HS-5 (cell line): ENCODE results near the gene DHRS4.

Source experiments
- DNase-seq: peaks from one replicate; pipeline ENCODE4 v3.0.0-alpha.2; 2012; ENCODE audit warnings: low read depth

Gene DHRS4

DNA sequence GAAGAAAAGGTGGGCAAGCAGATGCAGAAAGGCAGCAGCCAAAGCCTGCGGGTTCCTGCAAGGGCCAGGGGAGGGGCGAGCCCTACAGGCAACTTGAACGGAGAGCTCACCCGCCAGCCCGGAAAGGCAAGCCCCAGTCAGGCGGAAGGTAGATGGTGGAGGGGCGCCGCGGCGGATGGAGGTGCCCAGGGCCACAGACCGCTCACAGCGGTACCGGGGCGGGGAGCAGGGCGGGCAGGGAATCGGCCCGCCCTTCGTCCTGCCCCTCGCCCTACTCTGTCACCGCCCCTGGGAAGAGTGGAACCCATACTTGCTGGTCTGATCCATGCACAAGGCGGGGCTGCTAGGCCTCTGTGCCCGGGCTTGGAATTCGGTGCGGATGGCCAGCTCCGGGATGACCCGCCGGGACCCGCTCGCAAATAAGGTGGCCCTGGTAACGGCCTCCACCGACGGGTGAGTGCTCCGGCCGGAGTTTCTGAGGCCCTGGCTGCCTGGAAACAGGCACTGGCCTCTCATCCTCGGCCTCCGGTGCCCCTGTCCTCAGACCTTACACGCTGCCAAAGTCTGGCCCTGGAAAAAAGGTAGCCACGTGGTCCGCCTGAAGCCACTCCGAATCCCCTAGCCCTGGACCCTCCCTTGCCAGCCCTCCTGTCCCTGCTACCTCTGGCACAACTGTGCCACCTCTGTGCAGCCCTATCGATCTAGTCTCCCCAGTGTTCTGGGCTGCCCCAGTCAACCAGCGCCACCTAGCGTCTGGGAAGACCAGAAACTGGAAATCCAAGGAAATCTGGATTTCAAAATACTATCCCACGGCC, at the start of gene DHRS4:
Gene DHRS4 (plus strand): TSS at position 307 of the 815 bp plus-strand sequence. CDS start 19 bp downstream, at position 326.
- peak; percentile 51 for DNase-seq

GRCh38 chr14:23910101-23910875, 43.3 kb upstream of the DHRS4 start:
- peak; percentile 40 for DNase-seq

DNA sequence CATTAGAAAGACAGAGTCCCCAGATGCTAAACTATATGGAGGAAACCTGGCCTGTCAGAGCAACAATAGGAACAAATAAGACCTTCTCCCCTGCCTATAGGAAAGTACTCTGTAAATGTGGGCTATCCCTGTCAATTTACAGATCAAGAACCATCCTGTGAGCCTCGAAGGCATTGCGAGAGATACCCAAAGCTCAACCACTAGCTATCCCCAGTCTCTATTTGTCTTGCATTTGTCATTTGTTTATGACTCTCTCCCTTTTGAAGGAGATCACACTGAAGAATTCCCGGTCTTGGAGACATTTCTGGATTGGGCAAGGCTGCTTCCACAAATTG, 42.7 kb upstream of the DHRS4 start:
- no peak for DNase-seq

GRCh38 chr14:23915559-23915958, 38.0 kb upstream of the DHRS4 start:
- DNase-seq = no peak

- no peak for DNase-seq
Observed at GRCh38 chr14:23916004-23916403, 37.6 kb upstream of the DHRS4 start.

DNA sequence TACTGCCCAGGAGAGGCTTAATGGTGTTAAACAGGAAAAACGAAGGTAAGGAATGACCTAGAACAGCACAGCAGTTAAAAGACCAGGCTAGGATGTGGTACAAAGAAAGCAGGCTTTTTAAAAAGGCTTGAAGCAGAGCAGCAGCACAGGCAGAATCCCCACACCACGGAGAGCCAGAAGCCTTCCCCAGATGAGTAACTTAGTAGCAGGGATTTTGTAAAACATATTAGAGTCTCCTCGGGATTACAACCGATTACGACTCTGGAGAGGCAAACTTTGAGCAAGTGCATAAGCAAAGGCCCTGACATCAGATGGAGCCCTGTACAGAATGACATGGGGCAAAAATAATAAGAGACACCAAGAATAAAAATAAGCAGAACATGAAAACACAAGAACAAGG, 37.1 kb upstream of the DHRS4 start:
- DNase-seq = no peak

GRCh38 chr14:23922545-23922944, 31.0 kb upstream of the DHRS4 start:
- DNase-seq = no peak

DNA sequence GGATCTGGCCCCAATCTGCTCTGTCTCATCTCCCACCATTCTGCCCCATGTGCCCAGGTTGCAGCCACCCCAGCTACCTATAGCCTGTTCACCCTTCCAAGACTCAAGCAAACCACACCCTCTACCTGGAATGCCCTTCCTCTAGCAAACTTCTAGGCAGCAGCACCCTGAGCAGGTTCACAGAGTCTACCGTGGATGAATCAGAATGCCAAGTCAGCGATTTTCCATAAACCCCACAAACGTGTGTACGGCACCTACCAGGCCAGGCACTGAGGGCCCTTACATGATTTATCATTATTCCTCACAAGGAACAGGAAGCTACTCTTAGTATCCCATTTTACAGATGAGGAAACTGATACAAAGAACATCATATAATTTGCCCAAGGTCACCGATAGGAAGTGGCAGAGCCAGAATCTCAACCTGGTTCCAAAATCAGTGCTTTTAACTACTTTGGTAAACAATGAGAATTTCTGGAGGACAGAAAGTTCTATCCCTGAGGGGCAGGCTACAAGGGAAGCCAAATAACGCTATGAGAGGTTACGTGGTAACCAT, 28.0 kb upstream of the DHRS4 start:
- DNase-seq = no peak

- DNase-seq = no peak
Observed at GRCh38 chr14:23926543-23926942, 27.0 kb upstream of the DHRS4 start.

GRCh38 chr14:23929136-23929535, 24.4 kb upstream of the DHRS4 start:
- no peak for DNase-seq

GRCh38 chr14:23929822-23930294, 23.7 kb upstream of the DHRS4 start:
- DNase-seq = no peak

DNA sequence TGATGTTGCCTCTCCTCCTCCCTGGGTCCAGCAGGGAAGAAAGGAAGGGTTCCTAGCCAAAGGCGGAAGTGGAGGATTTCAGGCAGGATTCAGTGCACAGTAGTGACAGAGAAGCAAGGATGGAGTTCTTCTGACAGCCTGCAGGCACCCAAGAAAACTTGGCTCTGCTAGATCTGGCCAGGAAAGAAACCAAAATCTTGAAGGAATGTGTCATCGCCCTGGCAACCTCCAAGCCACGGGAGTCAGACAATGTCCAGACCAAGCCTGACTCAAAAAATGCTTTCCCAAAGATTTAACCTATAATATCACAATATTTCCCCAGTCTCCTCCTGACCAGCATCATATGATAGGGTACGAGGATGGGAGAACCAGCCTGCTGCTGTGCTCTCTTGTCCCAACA, 22.8 kb upstream of the DHRS4 start:
- no peak for DNase-seq

GRCh38 chr14:23931721-23932289, 21.8 kb upstream of the DHRS4 start:
- no peak for DNase-seq

DNA sequence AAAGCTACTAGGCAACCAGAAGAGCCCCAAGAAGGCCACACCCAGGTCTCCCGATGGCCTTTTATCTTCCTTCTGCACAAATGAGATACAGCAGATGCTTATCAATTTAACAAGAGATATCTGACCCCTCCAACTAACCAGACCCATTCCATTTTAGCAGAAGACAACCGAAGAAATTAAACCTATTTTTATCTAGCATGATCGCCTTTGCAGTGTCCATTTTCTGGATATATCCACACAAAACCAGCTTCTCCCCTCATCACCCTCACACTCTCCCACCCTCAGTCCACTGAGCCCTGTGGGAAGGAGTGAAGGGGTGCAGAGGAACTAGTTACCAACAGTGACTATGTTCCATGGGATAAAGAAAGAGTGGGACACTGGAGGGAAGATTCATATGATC, 20.9 kb upstream of the DHRS4 start:
- DNase-seq = no peak

- DNase-seq = no peak
Observed at GRCh38 chr14:23933108-23933741, 20.3 kb upstream of the DHRS4 start.

DNA sequence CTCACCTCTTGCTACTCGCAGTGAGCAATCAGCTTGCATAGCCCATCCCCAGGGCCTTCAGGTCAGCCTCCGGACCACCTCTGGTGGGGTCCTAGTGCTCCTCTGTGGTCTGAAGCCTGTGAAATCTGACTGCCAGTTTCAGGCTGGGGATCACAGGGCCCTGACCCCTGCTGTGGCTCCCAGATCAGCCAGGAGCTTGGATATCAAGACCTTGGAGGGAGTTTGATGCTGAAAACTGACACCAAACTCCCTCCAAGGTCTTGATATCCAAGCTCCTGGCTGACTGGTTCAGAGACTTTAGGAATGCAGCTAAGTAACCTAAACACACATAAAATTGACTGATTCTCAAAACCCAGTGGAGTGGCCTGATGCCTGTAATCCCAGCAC, 19.8 kb upstream of the DHRS4 start:
- no peak for DNase-seq

GRCh38 chr14:23935158-23935557, 18.4 kb upstream of the DHRS4 start:
- no peak for DNase-seq

DNA sequence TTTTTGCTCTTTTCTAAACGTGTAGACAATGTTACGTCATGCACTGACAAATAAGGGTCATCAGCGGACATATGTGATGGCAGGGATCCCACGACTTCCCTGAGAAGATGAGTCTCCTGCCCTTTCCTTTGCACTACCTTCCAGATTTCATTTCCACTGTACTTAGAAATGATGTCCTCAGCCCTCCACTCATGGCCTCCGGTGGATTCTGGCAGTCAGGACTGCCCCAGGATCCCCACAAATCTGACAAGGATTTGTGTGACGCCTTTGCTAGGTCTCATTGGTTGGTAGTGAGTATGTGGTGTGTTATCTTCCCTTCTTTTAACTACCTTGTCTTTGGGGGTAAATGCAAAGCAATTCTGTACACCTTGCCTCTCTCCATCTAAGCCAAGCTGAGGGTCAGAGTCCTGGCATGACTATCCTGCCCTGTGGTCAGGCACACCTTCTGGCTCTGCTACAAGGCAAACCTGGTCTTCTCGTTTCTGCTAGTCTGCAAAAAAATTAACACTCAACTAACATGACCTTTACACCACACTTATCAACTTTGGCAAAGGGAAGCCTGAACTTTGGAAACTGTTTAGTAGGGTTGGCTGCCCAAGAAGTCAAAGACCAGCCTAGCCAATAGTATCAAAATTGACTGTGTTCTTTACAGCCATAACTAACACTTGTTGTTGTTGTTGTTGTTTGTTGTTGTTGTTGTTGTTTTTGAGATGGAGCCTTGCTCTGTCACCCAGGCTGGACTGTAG, 17.3 kb upstream of the DHRS4 start:
- DNase-seq = no peak

GRCh38 chr14:23937203-23937602, 16.4 kb upstream of the DHRS4 start:
- no peak for DNase-seq

GRCh38 chr14:23938823-23939222, 14.7 kb upstream of the DHRS4 start:
- no peak for DNase-seq

GRCh38 chr14:23939607-23940326, 13.8 kb upstream of the DHRS4 start:
- DNase-seq = no peak
